HG03432 (cell line): Measurements from ENCODE around the gene BCL11A.
"Not testable (repeated sequence)": the region's sequence is repeated elsewhere in the genome, so short reads cannot be mapped to it uniquely, and the experiment has no call there.

Experiments
- ATAC-seq: cut with Tn5 transposase; IDR thresholded peaks from one replicate; pipeline ENCODE4 v1.9.1; 2021; ENCODE audit warnings: mild to moderate bottlenecking, moderate library complexity; ENCODE audit not compliant: unreplicated experiment

BCL11A gene

GRCh38 chr2:60440079-60440766, 113.2 kb downstream of the BCL11A start:
- peak; percentile 27 for ATAC-seq

GRCh38 chr2:60439219-60439974, 114.1 kb downstream of the BCL11A start:
- peak; percentile 98 for ATAC-seq

- ATAC-seq, result no peak
Observed at GRCh38 chr2:60438653-60439052, 114.8 kb downstream of the BCL11A start.

GRCh38 chr2:60438131-60438530, 115.3 kb downstream of the BCL11A start:
- no peak for ATAC-seq

- no peak for ATAC-seq
Observed at GRCh38 chr2:60437080-60437696, 116.3 kb downstream of the BCL11A start.

GRCh38 chr2:60433018-60433596, 120.3 kb downstream of the BCL11A start:
- no peak for ATAC-seq

- no peak for ATAC-seq
Observed at GRCh38 chr2:60432035-60432601, 121.3 kb downstream of the BCL11A start.

GRCh38 chr2:60429681-60430080, 123.8 kb downstream of the BCL11A start:
- ATAC-seq, result no peak

- no peak for ATAC-seq
Observed at GRCh38 chr2:60426880-60427279, 126.6 kb downstream of the BCL11A start.

GRCh38 chr2:60426341-60426740, 127.1 kb downstream of the BCL11A start:
- no peak for ATAC-seq

GRCh38 chr2:60424233-60424632, 129.2 kb downstream of the BCL11A start:
- no peak for ATAC-seq

- no peak for ATAC-seq
Observed at GRCh38 chr2:60423505-60423904, 129.9 kb downstream of the BCL11A start.

GRCh38 chr2:60422826-60423483, 130.5 kb downstream of the BCL11A start:
- no peak for ATAC-seq

GRCh38 chr2:60417210-60417609, 136.2 kb downstream of the BCL11A start:
- ATAC-seq, result not testable (repeated sequence)

GRCh38 chr2:60416221-60417008, 137.0 kb downstream of the BCL11A start:
- ATAC-seq, result no peak

- no peak for ATAC-seq
Observed at GRCh38 chr2:60415814-60416213, 137.6 kb downstream of the BCL11A start.

- no peak for ATAC-seq
Observed at GRCh38 chr2:60414495-60415138, 138.8 kb downstream of the BCL11A start.

GRCh38 chr2:60413814-60414168, 139.7 kb downstream of the BCL11A start:
- ATAC-seq, result peak; percentile 79

GRCh38 chr2:60413069-60413813, 140.2 kb downstream of the BCL11A start:
- ATAC-seq, result peak; percentile 21
